HG03575 (cell line): ENCODE measurements around the gene ETNK2.

Experiments
- ATAC-seq: cut with Tn5 transposase; IDR thresholded peaks from one replicate; pipeline ENCODE4 v1.9.1; 2021; ENCODE audit not compliant: unreplicated experiment, insufficient number of reproducible peaks, low FRiP score; ENCODE audit errors: extremely low read depth

Gene ETNK2

GRCh38 chr1:204130981-204131892 is 20.6 kb downstream of the ETNK2 start:
- ATAC-seq, result no peak

- no peak for ATAC-seq
These were observed 21.7 kb downstream of the ETNK2 start for GRCh38 chr1:204130178-204130577.

GRCh38 chr1:204128964-204129896 is 22.6 kb downstream of the ETNK2 start:
- no peak for ATAC-seq

- no peak for ATAC-seq
These were observed 23.3 kb downstream of the ETNK2 start for GRCh38 chr1:204128464-204128963.

- no peak for ATAC-seq
These were observed 24.1 kb downstream of the ETNK2 start for GRCh38 chr1:204127597-204128242.

- ATAC-seq, result no peak
These were observed 24.9 kb downstream of the ETNK2 start for GRCh38 chr1:204126956-204127355.

- no peak for ATAC-seq
These were observed 25.5 kb downstream of the ETNK2 start for GRCh38 chr1:204126386-204126785.

- no peak for ATAC-seq
These were observed 26.0 kb downstream of the ETNK2 start for GRCh38 chr1:204125759-204126351.

- ATAC-seq, result no peak
These were observed 27.2 kb downstream of the ETNK2 start for GRCh38 chr1:204124639-204125038.

GRCh38 chr1:204123376-204123775 is 28.5 kb downstream of the ETNK2 start:
- ATAC-seq, result no peak

- ATAC-seq, result no peak
These were observed 29.8 kb downstream of the ETNK2 start for GRCh38 chr1:204121840-204122555.

GRCh38 chr1:204116539-204116938 is 35.3 kb downstream of the ETNK2 start:
- ATAC-seq, result no peak

- no peak for ATAC-seq
These were observed 36.7 kb downstream of the ETNK2 start for GRCh38 chr1:204115116-204115515.

GRCh38 chr1:204114606-204115005 is 37.2 kb downstream of the ETNK2 start:
- no peak for ATAC-seq

GRCh38 chr1:204113896-204114295 is 37.9 kb downstream of the ETNK2 start:
- ATAC-seq, result no peak

GRCh38 chr1:204112876-204113730 is 38.7 kb downstream of the ETNK2 start:
- no peak for ATAC-seq

GRCh38 chr1:204110894-204111633 is 40.8 kb downstream of the ETNK2 start:
- no peak for ATAC-seq
